ENCODE data around the gene MORN1.

GRCh38 chr1:2272686-2273400 is 118.5 kb downstream of the MORN1 start:
- TF ChIP-seq CTCF (IDR thresholded peaks at IDR 0.05) (no peak), POLR2A (IDR thresholded peaks at IDR 0.05) (no peak)

All from uterus (tissue), 2 donors.